SH-SY5Y (cell line): ENCODE results near the gene KRT85.

Source experiments
- GATA2 ChIP-seq: IDR thresholded peaks from 2 replicates; pipeline ENCODE4 v1.6.1; 2011; ENCODE audit warnings: mild to moderate bottlenecking, low read depth, low read length
- GATA3 ChIP-seq: IDR thresholded peaks from 2 replicates; pipeline ENCODE4 v1.6.1; 2011; ENCODE audit warnings: low read depth, mild to moderate bottlenecking, low read length, moderate library complexity

GRCh38 chr12:52336641-52337040 lies 30.6 kb downstream of the KRT85 start:
- TF ChIP-seq GATA2 (no peak), GATA3 (no peak)
